Astrocyte of the cerebellum (primary cell): ENCODE data around the gene CAMTA1.

Experiments
- DNase-seq: peaks from one replicate; pipeline ENCODE4 v3.0.0-alpha.2; 2011; ENCODE audit warnings: low read depth
- H3K4me3 ChIP-seq: 2 replicates; pipeline ENCODE4 v1.5.1; 2011; ENCODE audit warnings: mild to moderate bottlenecking, low read depth, low read length, moderate library complexity
- in situ Hi-C: cut with HindIII; loops from 2 replicates; pipeline ENCODE4 v1.10.0; 2017; ENCODE audit warnings: low sequenced_read_pairs
- TF ChIP-seq, protein P1 (sequence below): IDR thresholded peaks from 2 replicates; pipeline ENCODE4 v1.5.1; 2012; ENCODE audit warnings: low read length, low read depth, moderate library complexity, mild to moderate bottlenecking; ENCODE audit errors: missing control alignments

Gene CAMTA1

DNA sequence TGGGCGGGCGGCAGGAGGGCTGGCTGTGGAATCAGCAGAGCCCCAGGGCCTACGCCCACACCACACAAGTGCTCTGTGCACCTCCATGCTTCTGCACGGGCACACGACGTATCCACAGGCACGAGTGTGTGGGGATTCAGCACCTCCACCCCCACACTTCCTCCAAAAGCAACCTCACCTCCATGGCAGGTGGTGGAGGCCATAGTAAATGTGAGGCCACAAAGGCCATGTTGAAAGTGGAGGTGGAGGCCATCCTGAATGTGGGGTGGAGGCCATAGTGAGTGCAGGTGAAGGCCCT is 860.4 kb downstream of the CAMTA1 start:
- H3K4me3 ChIP-seq: no peak overlapping the region
- no peak for DNase-seq
- TF ChIP-seq, protein P1, sequence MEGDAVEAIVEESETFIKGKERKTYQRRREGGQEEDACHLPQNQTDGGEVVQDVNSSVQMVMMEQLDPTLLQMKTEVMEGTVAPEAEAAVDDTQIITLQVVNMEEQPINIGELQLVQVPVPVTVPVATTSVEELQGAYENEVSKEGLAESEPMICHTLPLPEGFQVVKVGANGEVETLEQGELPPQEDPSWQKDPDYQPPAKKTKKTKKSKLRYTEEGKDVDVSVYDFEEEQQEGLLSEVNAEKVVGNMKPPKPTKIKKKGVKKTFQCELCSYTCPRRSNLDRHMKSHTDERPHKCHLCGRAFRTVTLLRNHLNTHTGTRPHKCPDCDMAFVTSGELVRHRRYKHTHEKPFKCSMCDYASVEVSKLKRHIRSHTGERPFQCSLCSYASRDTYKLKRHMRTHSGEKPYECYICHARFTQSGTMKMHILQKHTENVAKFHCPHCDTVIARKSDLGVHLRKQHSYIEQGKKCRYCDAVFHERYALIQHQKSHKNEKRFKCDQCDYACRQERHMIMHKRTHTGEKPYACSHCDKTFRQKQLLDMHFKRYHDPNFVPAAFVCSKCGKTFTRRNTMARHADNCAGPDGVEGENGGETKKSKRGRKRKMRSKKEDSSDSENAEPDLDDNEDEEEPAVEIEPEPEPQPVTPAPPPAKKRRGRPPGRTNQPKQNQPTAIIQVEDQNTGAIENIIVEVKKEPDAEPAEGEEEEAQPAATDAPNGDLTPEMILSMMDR: no peak
- in situ Hi-C loops: no loop called here

- TF ChIP-seq, protein P1: no peak
- in situ Hi-C loops: no loop called here
- H3K4me3 ChIP-seq: no peak overlapping the region
- DNase-seq: no peak
Measured at GRCh38 chr1:7646164-7646563, 860.9 kb downstream of the CAMTA1 start.

DNA sequence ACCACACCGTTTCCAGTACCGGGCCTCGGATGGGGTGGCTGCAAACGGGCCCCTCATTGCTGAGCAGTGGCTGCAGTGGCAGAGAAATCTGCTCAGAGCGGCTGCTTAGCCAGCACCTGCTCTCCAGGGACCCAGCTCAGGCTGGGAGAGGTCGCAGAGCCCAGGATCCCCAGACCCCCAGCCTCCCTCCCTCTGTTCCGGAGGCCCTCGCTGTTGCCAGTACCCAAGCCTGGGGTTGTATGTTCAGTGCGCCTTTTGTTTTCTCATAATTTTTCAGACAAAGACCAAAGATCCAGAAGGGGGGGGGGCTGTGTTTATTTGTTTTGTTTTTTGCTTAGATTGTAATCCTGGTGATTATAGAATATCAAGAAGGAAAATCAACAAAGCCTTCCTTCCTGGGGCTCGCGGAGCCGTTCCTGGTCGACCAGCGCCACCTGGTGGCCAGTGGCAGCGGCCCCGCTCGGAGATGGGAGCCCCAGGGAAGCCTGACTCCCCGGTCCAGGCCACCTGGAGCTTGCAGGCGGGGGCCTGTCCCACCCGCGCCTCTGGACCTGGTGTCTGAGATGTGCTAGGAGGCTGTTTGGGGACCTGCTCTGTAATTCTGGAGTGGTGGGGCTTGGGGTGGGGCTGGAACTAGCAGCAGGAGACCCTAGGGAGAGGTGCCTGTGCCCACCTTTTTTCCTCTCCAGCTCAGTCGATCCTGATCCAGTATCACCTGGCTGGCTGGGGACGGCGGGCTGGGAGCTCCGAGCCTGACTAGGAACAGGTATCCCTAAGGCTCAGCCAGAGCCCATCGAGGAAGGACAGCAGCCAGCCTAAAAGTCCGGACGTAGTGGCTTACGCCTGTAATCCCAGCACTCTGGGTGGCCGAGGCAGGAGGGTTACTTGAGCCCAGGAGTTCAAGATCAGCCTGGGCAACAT is 862.0 kb downstream of the CAMTA1 start:
- DNase-seq: no peak
- no peak overlapping the region for H3K4me3 ChIP-seq
- in situ Hi-C loops: no loop called here
- TF ChIP-seq, protein P1: peak; percentile 95

DNA sequence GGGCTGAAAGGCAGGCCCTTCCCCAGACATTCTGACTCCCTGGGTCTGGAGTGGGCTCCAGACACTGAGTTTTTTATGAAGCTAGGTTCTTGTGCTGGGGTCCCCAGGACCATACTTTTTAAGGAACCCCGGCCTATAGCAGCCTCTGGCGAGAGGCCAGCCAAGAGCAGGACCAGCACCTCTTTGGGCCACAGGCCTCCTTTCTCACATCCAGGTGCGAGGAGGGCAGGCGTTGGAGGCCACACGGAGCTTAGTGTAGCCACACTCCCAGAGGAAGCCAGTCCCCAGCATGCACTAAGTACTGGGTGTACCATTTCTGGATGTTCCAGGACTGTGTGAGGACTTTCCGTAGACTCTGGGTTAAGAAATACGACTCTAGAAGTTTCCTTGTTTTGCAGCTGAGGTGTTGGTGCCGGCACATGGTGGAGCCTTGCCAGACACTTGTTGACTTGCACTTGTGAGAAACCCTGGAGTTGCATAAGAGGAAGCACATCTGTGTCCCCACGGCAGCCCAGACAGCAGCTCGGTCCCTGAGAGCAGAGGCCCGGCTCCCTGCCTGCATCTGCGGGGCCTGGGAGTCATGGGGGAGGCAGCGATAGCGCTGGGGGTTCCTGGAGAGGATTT is 863.6 kb downstream of the CAMTA1 start:
- no peak for DNase-seq
- in situ Hi-C loops: no loop called here
- TF ChIP-seq, protein P1: no peak
- H3K4me3 ChIP-seq: no peak overlapping the region

DNA sequence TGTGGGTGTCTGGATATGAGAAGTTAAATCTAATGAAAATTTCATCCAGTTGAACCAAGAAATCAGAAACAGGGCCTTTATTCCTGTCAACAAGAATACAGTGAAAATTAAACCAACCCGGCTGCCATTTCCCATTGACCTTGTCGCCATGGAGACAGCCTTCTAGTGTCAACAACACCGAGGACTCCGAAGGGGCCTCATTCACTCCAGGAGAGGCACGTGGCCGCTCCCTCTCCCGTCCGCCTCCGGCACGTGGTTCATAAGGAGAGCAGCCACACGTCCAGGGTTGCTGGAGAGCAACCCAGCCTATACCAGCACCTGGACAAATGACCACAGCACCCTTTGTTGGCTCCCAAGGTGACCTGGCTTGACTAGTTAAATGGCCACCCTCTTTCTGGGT is 865.5 kb downstream of the CAMTA1 start:
- in situ Hi-C loops: no loop called here
- H3K4me3 ChIP-seq: no peak overlapping the region
- DNase-seq: no peak
- TF ChIP-seq, protein P1: no peak

- no peak overlapping the region for H3K4me3 ChIP-seq
- in situ Hi-C loops: no loop called here
- no peak for DNase-seq
- TF ChIP-seq, protein P1: no peak
Measured at GRCh38 chr1:7651203-7651602, 865.9 kb downstream of the CAMTA1 start.
